ENCODE results near the gene RBM12.

DNA sequence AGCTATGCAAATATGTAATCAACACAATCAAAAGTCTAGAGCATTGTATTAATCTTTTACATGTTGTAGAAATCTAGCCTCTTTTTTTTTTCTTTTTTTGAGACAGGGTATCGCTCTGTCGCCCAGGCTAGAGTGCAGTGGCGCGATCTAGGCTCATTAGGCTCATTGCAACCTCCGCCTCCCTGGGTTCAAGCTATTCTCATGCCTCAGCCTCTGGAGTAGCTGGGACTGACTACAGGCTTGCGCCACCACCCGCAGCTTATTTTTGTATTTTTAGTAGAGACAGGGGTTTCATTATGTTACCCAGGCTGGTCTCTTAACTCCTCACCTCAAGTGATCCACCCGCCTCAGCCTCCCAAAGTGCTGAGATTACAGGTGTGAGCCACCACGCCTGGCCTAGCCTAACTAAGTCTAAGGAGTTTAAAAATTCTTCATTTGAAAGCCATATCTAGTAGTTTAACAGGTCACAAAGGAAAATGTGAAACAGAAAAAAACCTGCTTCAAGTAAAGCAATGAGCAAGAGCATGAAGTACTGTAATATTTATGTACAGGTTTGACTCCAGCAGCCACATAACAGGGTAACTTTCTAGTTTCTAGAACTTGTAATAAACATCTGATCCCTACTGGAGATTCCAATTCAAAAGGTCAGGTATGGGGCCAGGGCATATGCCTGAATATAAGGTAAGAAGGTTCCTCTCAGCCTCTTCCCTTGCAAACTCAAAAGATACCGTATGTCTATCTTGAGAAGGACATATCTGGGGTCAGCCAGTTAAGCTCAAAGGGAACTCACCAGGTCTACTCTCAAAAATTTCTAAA lies 4.4 kb downstream of the RBM12 start:
- TF ChIP-seq, protein P1, sequence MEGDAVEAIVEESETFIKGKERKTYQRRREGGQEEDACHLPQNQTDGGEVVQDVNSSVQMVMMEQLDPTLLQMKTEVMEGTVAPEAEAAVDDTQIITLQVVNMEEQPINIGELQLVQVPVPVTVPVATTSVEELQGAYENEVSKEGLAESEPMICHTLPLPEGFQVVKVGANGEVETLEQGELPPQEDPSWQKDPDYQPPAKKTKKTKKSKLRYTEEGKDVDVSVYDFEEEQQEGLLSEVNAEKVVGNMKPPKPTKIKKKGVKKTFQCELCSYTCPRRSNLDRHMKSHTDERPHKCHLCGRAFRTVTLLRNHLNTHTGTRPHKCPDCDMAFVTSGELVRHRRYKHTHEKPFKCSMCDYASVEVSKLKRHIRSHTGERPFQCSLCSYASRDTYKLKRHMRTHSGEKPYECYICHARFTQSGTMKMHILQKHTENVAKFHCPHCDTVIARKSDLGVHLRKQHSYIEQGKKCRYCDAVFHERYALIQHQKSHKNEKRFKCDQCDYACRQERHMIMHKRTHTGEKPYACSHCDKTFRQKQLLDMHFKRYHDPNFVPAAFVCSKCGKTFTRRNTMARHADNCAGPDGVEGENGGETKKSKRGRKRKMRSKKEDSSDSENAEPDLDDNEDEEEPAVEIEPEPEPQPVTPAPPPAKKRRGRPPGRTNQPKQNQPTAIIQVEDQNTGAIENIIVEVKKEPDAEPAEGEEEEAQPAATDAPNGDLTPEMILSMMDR (tag by site-specific recombination; IDR thresholded peaks at IDR 0.05) = no peak
- TF ChIP-seq KLF16 (tag by site-specific recombination; IDR thresholded peaks at IDR 0.05) (no peak), ZXDB (tag by site-specific recombination; IDR thresholded peaks at IDR 0.05) (no peak), KLF10 (tag by site-specific recombination; IDR thresholded peaks at IDR 0.05) (no peak), ZNF76 (tag by site-specific recombination; IDR thresholded peaks at IDR 0.05; ENCODE audit: borderline replicate concordance, low read depth) (no peak), ZNF654 (tag by site-specific recombination; IDR thresholded peaks at IDR 0.05; ENCODE audit: low read depth) (no peak), ZBTB17 (tag by site-specific recombination; IDR thresholded peaks at IDR 0.05) (no peak), MEIS1 (CRISPR knock-in tag; IDR thresholded peaks at IDR 0.05; ENCODE audit: borderline replicate concordance) (no peak), ZNF777 (tag by site-specific recombination; IDR thresholded peaks at IDR 0.05; ENCODE audit: borderline replicate concordance) (no peak), ZNF558 (tag by site-specific recombination; IDR thresholded peaks at IDR 0.05) (no peak)
- TF ChIP-seq, protein P2, sequence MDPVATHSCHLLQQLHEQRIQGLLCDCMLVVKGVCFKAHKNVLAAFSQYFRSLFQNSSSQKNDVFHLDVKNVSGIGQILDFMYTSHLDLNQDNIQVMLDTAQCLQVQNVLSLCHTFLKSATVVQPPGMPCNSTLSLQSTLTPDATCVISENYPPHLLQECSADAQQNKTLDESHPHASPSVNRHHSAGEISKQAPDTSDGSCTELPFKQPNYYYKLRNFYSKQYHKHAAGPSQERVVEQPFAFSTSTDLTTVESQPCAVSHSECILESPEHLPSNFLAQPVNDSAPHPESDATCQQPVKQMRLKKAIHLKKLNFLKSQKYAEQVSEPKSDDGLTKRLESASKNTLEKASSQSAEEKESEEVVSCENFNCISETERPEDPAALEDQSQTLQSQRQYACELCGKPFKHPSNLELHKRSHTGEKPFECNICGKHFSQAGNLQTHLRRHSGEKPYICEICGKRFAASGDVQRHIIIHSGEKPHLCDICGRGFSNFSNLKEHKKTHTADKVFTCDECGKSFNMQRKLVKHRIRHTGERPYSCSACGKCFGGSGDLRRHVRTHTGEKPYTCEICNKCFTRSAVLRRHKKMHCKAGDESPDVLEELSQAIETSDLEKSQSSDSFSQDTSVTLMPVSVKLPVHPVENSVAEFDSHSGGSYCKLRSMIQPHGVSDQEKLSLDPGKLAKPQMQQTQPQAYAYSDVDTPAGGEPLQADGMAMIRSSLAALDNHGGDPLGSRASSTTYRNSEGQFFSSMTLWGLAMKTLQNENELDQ (tag by site-specific recombination; IDR thresholded peaks at IDR 0.05; ENCODE audit: low read depth) = no peak
- TF ChIP-seq, protein P3, sequence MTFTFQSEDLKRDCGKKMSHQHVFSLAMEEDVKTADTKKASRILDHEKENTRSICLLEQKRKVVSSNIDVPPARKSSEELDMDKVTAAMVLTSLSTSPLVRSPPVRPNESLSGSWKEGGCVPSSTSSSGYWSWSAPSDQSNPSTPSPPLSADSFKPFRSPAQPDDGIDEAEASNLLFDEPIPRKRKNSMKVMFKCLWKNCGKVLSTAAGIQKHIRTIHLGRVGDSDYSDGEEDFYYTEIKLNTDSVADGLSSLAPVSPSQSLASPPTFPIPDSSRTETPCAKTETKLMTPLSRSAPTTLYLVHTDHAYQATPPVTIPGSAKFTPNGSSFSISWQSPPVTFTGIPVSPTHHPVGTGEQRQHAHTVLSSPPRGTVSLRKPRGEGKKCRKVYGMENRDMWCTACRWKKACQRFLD (tag by site-specific recombination; IDR thresholded peaks at IDR 0.05) = no peak

Measured in HEK293 (cell line).